BE2C (cell line): ENCODE data around the gene KCNIP4.

Source experiments
- DNase-seq: peaks from one replicate; pipeline ENCODE4 v3.0.0-alpha.2; 2020
- H3K27me3 ChIP-seq: fragments of 250-450 bp; sonication (Bioruptor Pico); 2 replicates; pipeline ENCODE4 v1.5.1; 2020; ENCODE audit warnings: mild to moderate bottlenecking
- H3K36me3 ChIP-seq: fragments of 250-450 bp; sonication (Bioruptor Pico); 2 replicates; pipeline ENCODE4 v1.5.1; 2020; ENCODE audit warnings: mild to moderate bottlenecking
- H3K4me1 ChIP-seq: fragments of 250-450 bp; sonication (Bioruptor Pico); 2 replicates; pipeline ENCODE4 v1.5.1; 2020
- H3K4me3 ChIP-seq: 2 replicates; pipeline ENCODE4 v1.5.1; 2011; ENCODE audit warnings: low read depth, low read length
- H3K9me3 ChIP-seq: fragments of 250-450 bp; sonication (Bioruptor Pico); 2 replicates; pipeline ENCODE4 v1.5.1; 2020
- CTCF ChIP-seq: IDR thresholded peaks from 2 replicates; pipeline ENCODE4 v1.5.1; 2012; ENCODE audit warnings: mild to moderate bottlenecking, low read depth, low read length

Gene KCNIP4

GRCh38 chr4:21845663-21846062 lies 102.9 kb downstream of the KCNIP4 start:
- no peak for DNase-seq
- Histone ChIP-seq H3K27me3 (peaks cover 4% of the 10 kb centered on the region; the same call in 1 of the 2 replicates), H3K4me1 (no peaks in the 10 kb centered on the region), H3K4me3 (no peak overlapping the region), H3K36me3 (no peaks in the 10 kb centered on the region), H3K9me3 (no peaks in the 10 kb centered on the region)
- no peak for TF ChIP-seq CTCF

GRCh38 chr4:21835712-21836111 lies 112.9 kb downstream of the KCNIP4 start:
- H3K27me3 ChIP-seq = peaks cover 9% of the 10 kb centered on the region
- no peak for DNase-seq
- H3K36me3 ChIP-seq = no peaks in the 10 kb centered on the region
- H3K9me3 ChIP-seq = no peaks in the 10 kb centered on the region
- H3K4me3 ChIP-seq = no peak overlapping the region
- TF ChIP-seq CTCF = no peak
- H3K4me1 ChIP-seq = no peaks in the 10 kb centered on the region

- Histone ChIP-seq H3K9me3 (no peaks in the 10 kb centered on the region), H3K36me3 (no peaks in the 10 kb centered on the region), H3K4me1 (no peaks in the 10 kb centered on the region), H3K4me3 (no peak overlapping the region), H3K27me3 (peaks cover 37% of the 10 kb centered on the region)
- DNase-seq = no peak
- no peak for TF ChIP-seq CTCF
Observed at GRCh38 chr4:21830272-21830671, 118.3 kb downstream of the KCNIP4 start.

GRCh38 chr4:21827575-21827974 lies 121.0 kb downstream of the KCNIP4 start:
- H3K9me3 ChIP-seq = no peaks in the 10 kb centered on the region
- peaks cover 46% of the 10 kb centered on the region for H3K27me3 ChIP-seq
- H3K4me1 ChIP-seq = no peaks in the 10 kb centered on the region
- no peak for TF ChIP-seq CTCF
- no peak overlapping the region for H3K4me3 ChIP-seq
- no peaks in the 10 kb centered on the region for H3K36me3 ChIP-seq
- no peak for DNase-seq

GRCh38 chr4:21826071-21826470 lies 122.5 kb downstream of the KCNIP4 start:
- no peak for TF ChIP-seq CTCF
- Histone ChIP-seq H3K4me1 (no peaks in the 10 kb centered on the region), H3K36me3 (no peaks in the 10 kb centered on the region), H3K9me3 (no peaks in the 10 kb centered on the region), H3K27me3 (peaks cover 48% of the 10 kb centered on the region), H3K4me3 (no peak overlapping the region)
- DNase-seq = no peak

- Histone ChIP-seq H3K36me3 (no peaks in the 10 kb centered on the region), H3K9me3 (no peaks in the 10 kb centered on the region), H3K4me3 (no peak overlapping the region), H3K4me1 (no peaks in the 10 kb centered on the region), H3K27me3 (peaks cover 15% of the 10 kb centered on the region)
- no peak for DNase-seq
- no peak for TF ChIP-seq CTCF
Observed at GRCh38 chr4:21819086-21819485, 129.5 kb downstream of the KCNIP4 start.
